Right ventricle myocardium superior (tissue), 1 donor: Measurements from ENCODE around the gene SSBP3. TPM values are rescaled to one million over a fixed set of nuclear protein-coding genes. Genes with fewer than 3 reads are reported as not detected.

Experiments used
- ATAC-seq: fragments of 200-7000 bp; cut with Tn5 transposase; one replicate; pipeline ENCODE4 v1.9.1; 2020; ENCODE audit warnings: mild to moderate bottlenecking; ENCODE audit not compliant: poor library complexity
- DNase-seq: peaks from one replicate; pipeline ENCODE4 v3.0.0-alpha.2; 2020
- intact Hi-C: fragments of 100-400 bp; cut with DNase I; formaldehyde crosslinking; loops from one replicate; pipeline ENCODE4 v1.11.2; 2022
- total RNA-seq: library from RNA; stranded (reverse); fragmentation: NEBNext Ultra II Directional; extraction: Animal tissue kit (Norgen Biotek cat#: 25700); gene quantifications from one replicate; pipeline ENCODE4 v1.2.1, GENCODE V29; 2021
- donor health status: DM: no; HTN: yes; CAD: no; lungs with severe emphysema.

The SSBP3 gene
- total RNA-seq, 1 donor from 2014 or later, result 49.1 TPM

DNA sequence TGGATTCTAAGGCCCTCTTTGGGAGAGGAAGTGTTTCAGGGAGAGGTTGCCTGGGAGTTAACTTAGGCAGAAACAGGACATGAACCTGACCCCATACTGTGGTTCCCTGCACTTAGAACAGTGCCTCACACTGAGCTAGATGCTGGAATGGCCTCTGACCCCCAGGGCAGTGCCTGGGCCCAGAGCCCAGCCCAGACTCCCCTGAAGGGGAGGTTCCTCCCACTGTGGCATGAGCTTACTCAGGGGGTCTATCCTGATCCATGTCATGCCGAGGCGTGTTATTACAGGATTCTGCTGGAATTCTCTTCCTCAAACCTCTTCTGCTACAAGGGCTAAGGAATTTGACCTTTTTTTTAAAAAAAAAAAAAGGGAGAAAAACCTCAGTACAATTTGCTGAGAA lies 134.1 kb downstream of the SSBP3 start:
- intact Hi-C loops, result loop anchor here (10.0 kb wide), 3 partner anchors 83 to 147 kb away; partner anchors contain the start of gene SSBP3
- DNase-seq (no peak), ATAC-seq (no peak)

- intact Hi-C loops, result loop anchor here (10.0 kb wide), 3 partner anchors 83 to 147 kb away; partner anchors contain the start of gene SSBP3
- ATAC-seq (no peak), DNase-seq (no peak)
Observed at GRCh38 chr1:54271341-54271740, 134.9 kb downstream of the SSBP3 start.

- DNase-seq (no peak), ATAC-seq (no peak)
- intact Hi-C loops, result loop anchor here (10.0 kb wide), 3 partner anchors 84 to 146 kb away; partner anchors contain the start of gene SSBP3
Observed at GRCh38 chr1:54270543-54270942, 135.7 kb downstream of the SSBP3 start.

GRCh38 chr1:54268762-54269297 lies 137.4 kb downstream of the SSBP3 start:
- no peak for ATAC-seq
- no peak for DNase-seq
- intact Hi-C loops, result no loop called here

DNA sequence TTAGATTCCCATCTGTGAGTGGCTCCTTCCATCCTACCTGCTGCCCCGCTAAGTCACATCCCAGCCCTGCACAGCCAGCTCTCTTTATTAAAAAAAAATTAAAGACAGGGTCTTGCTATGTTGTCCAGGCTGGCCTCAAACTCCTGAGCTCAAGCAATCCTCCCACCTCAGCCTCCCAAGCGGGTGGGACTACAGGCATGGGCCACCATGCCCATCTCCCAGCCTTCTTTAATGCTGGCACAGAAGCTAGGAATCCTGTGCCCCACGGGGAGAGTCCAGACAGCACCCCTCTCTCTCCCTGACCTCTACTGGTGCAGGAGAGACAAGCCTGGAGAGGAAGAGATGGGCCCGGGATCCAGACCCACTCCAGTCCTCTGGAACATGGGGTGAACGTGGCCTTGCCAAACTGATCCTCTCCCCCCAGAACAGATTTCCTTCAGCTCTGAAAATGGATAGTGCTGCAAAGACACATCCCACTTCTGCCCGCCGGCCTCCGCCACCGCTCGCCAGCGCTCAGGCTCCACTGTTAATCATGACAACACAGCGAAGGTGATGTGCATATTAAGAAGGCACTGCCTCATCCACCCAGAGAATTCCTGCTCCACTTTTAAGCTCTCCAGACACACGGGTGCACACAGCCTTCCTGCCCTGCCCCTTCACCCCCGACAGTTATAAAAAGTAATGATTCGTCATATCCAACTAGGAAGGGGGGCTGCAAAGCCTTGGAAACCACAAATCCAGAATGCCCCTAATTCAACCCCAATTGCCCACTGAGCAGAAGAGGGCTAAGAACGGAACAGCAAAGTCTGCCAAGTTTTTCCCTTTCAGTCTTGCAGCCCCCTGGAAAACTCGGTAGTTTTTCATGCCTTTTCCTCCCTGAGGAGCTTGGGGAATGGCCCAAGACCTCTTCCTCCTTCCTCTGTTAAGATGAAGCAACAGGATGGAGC lies 138.1 kb downstream of the SSBP3 start:
- intact Hi-C loops, result no loop called here
- ATAC-seq, result no peak

GRCh38 chr1:54266908-54267307 lies 139.3 kb downstream of the SSBP3 start:
- intact Hi-C loops, result no loop called here
- DNase-seq (no peak), ATAC-seq (no peak)

More for the DNA sequence above, 138.1 kb downstream of the SSBP3 start:
- DNase-seq, result no peak

- no peak for DNase-seq
- ATAC-seq, result no peak
- intact Hi-C loops, result no loop called here
Observed at GRCh38 chr1:54266195-54266594, 140.0 kb downstream of the SSBP3 start.

- no peak for ATAC-seq
- intact Hi-C loops, result no loop called here
- DNase-seq, result no peak
Observed at GRCh38 chr1:54265659-54266058, 140.5 kb downstream of the SSBP3 start.

GRCh38 chr1:54265126-54265525 lies 141.1 kb downstream of the SSBP3 start:
- intact Hi-C loops, result no loop called here
- DNase-seq (no peak), ATAC-seq (peak; percentile 35)

DNA sequence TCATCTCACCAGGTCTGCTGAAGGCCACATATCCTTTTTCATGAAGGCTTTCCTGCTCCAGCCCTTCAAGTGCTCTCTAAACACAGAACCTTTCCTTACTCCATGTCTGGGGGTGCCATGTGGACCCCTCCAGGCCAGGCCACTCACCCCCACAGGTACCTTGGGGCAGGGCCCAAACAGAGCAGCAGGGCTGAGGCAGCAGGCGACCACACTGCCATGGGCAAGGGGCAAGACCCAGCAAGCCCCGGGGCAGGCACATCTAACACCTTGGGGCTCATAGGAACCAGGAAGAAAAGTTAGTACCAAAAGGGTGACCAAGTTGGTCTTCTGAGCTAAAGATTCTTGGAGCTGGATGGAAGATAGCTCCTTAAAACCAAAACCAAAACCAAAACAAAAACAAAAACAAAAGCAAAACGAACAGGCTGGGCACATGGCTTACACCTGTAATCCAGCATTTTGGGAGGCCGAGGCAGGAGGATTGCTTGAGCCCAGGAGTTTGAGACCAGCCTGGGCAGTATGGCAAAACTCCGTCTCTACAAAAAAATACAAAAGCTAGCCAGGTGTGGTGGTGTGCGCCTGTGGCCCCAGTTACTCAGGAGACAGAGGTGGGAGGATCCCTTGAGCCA lies 142.5 kb downstream of the SSBP3 start:
- DNase-seq (no peak), ATAC-seq (no peak)
- intact Hi-C loops, result no loop called here

- ATAC-seq, result no peak
- intact Hi-C loops, result no loop called here
- no peak for DNase-seq
Observed at GRCh38 chr1:54262244-54262643, 143.9 kb downstream of the SSBP3 start.

GRCh38 chr1:54260810-54261209 lies 145.4 kb downstream of the SSBP3 start:
- ATAC-seq (no peak), DNase-seq (no peak)
- intact Hi-C loops, result no loop called here

DNA sequence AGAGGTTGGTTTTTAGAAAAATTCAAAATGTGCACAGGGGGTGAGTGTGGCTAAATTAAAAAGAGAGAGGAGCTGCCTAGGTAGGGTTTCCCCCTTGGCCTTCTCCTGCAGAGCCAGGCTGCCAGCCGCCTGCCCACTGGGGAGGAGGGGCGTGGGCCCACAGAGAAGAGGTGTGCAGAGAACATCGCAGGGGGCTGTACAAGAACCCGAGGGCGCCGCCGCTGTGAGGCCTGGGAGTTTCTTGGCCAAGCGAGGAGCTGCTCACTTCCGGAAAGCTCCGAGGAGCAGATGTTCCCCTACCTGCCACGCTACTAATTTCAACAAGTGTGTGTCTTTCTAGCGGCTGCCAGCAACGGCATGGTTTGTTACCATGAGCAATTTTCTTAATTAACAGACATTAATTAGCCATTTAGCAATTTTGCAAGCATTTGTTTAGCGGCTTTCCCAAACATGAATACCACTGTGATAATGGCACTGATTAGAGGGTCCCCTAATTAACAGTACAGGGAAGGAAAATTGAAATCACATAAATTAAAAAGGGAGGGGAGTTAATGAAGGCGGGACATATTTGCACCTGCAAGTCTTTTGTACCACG lies 146.6 kb downstream of the SSBP3 start:
- DNase-seq, result no peak
- intact Hi-C loops, result no loop called here
- no peak for ATAC-seq

- no peak for ATAC-seq
- intact Hi-C loops, result no loop called here
- no peak for DNase-seq
Observed at GRCh38 chr1:54257876-54258275, 148.3 kb downstream of the SSBP3 start.

DNA sequence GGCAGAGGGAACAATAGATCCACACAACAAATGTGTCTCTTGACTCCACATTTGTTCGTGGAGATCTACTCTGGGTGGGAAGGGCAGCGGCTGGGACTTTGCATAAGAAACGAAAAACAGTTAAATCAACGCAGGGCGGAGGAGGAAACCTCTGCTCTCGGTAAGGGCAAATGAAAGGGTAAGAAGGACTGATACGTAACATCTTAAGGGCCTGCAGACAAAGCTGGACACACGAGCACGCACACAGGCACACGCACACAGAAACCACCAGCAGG lies 148.9 kb downstream of the SSBP3 start:
- ATAC-seq (no peak), DNase-seq (no peak)
- intact Hi-C loops, result no loop called here

DNA sequence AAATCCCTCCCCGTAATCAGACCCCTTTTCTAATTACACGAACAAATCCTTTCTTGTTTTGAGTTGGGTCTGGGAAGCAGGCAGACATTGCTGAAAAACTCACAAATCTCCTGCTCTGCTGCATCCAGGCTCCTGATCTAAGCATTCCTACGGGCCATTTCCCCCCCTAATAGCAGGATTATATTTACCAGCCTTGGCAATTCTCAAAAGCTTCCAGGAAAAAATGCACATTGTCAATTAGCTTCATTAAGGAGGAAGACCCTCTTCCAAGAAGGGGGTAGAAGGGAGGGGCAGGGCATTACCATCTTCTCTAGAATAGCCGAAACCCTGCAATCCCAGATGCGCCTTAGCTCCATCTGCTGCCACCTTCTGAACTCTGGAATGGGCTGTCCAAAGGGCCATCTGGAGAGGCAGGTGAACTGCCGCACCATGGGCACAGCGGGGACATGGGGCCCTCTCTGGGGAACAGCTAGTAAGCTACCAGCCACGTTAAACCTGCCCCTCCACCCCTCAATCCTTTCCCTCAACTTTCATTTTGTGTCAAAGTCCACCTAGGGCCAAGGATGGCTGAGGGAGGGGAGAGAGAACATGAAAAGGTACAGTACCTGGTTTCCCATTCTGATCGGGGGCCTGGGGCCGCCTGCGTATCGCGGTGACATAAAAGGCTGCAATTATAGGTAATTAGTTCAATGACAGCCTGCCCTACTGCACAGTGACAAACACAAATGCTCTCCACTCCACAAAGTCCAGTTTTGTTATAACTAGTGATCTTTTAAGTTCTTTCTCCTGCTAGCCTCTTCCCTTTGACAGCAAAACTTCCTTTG lies 149.5 kb downstream of the SSBP3 start:
- DNase-seq (no peak), ATAC-seq (no peak)
- intact Hi-C loops, result no loop called here

DNA sequence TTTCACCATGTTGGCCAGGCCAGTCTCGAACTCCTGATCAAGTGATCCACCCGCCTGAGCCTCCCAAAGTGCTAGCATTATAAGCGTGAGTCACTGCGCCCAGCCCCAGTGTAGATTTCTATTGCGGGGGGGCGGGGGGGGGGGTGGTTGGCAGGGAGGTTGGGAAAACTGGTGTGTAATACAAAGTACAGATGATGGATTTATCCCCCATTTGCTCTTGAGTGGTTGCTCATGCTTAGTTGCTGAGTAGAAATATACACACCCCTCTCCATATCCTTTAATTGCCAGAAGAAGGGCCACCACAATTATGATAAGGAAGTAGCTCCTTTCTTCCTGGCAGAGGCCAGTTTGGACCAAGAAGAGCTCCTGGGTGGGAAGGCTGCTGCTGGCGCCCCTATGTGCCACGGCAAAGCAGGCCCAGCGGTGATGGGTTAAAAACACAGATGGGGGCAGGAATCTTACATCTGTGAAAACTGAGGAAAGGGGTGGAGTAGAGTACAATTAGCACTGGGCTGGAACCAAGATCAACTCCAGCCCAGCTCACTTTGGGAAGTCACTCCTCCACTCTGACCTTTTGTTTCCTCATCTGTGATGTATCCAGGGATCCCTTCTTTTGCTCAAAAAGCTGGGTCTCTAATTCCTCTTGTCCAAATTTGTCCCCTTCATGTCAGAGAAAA lies 151.0 kb downstream of the SSBP3 start:
- DNase-seq (no peak), ATAC-seq (no peak)
- intact Hi-C loops, result no loop called here

DNA sequence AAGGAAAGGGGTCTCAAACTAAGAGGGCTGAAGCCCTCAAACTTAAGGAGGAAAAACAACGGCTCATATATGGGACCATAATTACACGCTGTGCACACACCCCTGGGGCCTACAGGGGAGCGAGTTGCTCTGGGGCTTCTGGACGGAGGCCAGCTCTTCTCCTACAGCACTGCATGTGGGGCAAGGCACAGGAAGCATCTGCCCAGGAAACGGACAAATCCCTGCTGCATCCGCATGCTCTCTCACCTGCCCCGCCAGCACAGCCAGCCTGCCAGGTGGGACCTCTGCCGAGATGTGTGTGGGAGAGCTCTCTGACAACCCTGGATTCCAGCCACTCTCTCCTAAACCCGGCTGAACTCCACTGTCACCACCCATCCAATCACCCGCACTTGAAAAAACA lies 152.1 kb downstream of the SSBP3 start:
- DNase-seq, result no peak
- ATAC-seq, result no peak
- intact Hi-C loops, result no loop called here
